Prostate gland (tissue), 2 donors: ENCODE measurements around the gene SNCB. TPM values are rescaled to one million over a fixed set of nuclear protein-coding genes. Genes with fewer than 3 reads are reported as not detected.

Experiments used
- DNase-seq: peaks from one replicate; pipeline ENCODE4 v3.0.0-alpha.2; 2019; ENCODE audit warnings: low spot score
- H3K27ac ChIP-seq, 2 donors: fragments of 200-600 bp; sonication (generic); 2 replicates each; pipeline ENCODE4 v1.5.1; 2017 to 2019
- H3K27me3 ChIP-seq: fragments of 200-600 bp; sonication (generic); replicated peaks from 2 replicates; pipeline ENCODE4 v1.5.1; 2019; ENCODE audit not compliant: insufficient read depth
- H3K36me3 ChIP-seq, 2 donors: fragments of 200-600 bp; sonication (generic); 1 replicate in 1 of 2; 2 replicates in 1 of 2; pipeline versions ENCODE4 v1.5.1 to v1.8.1; 2017 to 2019
- H3K4me1 ChIP-seq: fragments of 200-600 bp; sonication (generic); replicated peaks from 2 replicates; pipeline ENCODE4 v1.5.1; 2019
- H3K4me3 ChIP-seq, 2 donors: fragments of 200-600 bp; sonication (generic); 2 replicates each; pipeline ENCODE4 v1.5.1; 2017 to 2019
- H3K9me3 ChIP-seq: fragments of 200-600 bp; sonication (generic); 2 replicates; pipeline ENCODE4 v1.5.1; 2017
- POLR2A ChIP-seq: fragments of 450-650 bp; IDR thresholded peaks from one replicate; pipeline ENCODE4 v1.6.1; 2016; ENCODE audit warnings: antibody characterized with exemption, mild to moderate bottlenecking
- POLR2AphosphoS5 ChIP-seq: sonication (generic); formaldehyde crosslinking; IDR thresholded peaks from one replicate; pipeline ENCODE4 v1.6.1; 2017; ENCODE audit warnings: antibody characterized with exemption
- WGBS: methylation state at CpG from one replicate; pipeline ENCODE4 v1.1.5; 2018; 5-methylcytosine and 5-hydroxymethylcytosine counted together
- intact Hi-C: fragments of 100-400 bp; cut with DNase I; formaldehyde crosslinking; loops from one replicate; pipeline ENCODE4 v1.14.2; 2022
- total RNA-seq, 2 donors: library from RNA; depleted of rRNA; stranded (reverse); fragments of >200 nt; gene quantifications; one replicate each; pipeline ENCODE4 v1.1.0, GENCODE V29; 2016
- TF ChIP-seq, protein P1 (sequence below), 4 experiments: fragments of 200-600 bp in 2 of 4; fragments of 450-650 bp in 2 of 4; sonication (generic) in 2 of 4; IDR thresholded peaks; 1 replicate in 3 of 4; 2 replicates in 1 of 4; pipeline ENCODE4 v1.5.1; 2016 to 2019; ENCODE audit warnings: antibody characterized with exemption in 4 of 4, mild to moderate bottlenecking in 2 of 4, moderate library complexity in 2 of 4

The SNCB gene
- total RNA-seq, 2 donors from 2014 or later: not detected

GRCh38 chr5:176627582-176627981, 2.8 kb downstream of the SNCB start:
- Histone ChIP-seq H3K27me3 (peaks cover 20% of the 10 kb centered on the region), H3K9me3 (no peaks in the 10 kb centered on the region), H3K36me3 (no peaks in the 10 kb centered on the region), H3K27ac (no peak overlapping the region), H3K4me3 (no peak overlapping the region), H3K4me1 (no peaks in the 10 kb centered on the region)
- DNase-seq: no peak
- intact Hi-C loops: no loop called here
- TF ChIP-seq POLR2A (no peak), POLR2AphosphoS5 (no peak)
- TF ChIP-seq, protein P1, sequence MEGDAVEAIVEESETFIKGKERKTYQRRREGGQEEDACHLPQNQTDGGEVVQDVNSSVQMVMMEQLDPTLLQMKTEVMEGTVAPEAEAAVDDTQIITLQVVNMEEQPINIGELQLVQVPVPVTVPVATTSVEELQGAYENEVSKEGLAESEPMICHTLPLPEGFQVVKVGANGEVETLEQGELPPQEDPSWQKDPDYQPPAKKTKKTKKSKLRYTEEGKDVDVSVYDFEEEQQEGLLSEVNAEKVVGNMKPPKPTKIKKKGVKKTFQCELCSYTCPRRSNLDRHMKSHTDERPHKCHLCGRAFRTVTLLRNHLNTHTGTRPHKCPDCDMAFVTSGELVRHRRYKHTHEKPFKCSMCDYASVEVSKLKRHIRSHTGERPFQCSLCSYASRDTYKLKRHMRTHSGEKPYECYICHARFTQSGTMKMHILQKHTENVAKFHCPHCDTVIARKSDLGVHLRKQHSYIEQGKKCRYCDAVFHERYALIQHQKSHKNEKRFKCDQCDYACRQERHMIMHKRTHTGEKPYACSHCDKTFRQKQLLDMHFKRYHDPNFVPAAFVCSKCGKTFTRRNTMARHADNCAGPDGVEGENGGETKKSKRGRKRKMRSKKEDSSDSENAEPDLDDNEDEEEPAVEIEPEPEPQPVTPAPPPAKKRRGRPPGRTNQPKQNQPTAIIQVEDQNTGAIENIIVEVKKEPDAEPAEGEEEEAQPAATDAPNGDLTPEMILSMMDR (IDR thresholded peaks at IDR 0.05): no peak
- WGBS: 72% methylated on average over 5 of the region's 5 CpGs

GRCh38 chr5:176626876-176627236, 3.5 kb downstream of the SNCB start:
- Histone ChIP-seq H3K4me1 (no peaks in the 10 kb centered on the region), H3K4me3 (no peak overlapping the region), H3K27me3 (peaks cover 21% of the 10 kb centered on the region), H3K27ac (no peak overlapping the region), H3K9me3 (no peaks in the 10 kb centered on the region), H3K36me3 (no peaks in the 10 kb centered on the region)
- no peak for DNase-seq
- WGBS: 48% methylated on average over 7 of the region's 7 CpGs
- TF ChIP-seq, protein P1 (IDR thresholded peaks at IDR 0.05): no peak
- TF ChIP-seq POLR2A (no peak), POLR2AphosphoS5 (no peak)
- intact Hi-C loops: no loop called here

DNA sequence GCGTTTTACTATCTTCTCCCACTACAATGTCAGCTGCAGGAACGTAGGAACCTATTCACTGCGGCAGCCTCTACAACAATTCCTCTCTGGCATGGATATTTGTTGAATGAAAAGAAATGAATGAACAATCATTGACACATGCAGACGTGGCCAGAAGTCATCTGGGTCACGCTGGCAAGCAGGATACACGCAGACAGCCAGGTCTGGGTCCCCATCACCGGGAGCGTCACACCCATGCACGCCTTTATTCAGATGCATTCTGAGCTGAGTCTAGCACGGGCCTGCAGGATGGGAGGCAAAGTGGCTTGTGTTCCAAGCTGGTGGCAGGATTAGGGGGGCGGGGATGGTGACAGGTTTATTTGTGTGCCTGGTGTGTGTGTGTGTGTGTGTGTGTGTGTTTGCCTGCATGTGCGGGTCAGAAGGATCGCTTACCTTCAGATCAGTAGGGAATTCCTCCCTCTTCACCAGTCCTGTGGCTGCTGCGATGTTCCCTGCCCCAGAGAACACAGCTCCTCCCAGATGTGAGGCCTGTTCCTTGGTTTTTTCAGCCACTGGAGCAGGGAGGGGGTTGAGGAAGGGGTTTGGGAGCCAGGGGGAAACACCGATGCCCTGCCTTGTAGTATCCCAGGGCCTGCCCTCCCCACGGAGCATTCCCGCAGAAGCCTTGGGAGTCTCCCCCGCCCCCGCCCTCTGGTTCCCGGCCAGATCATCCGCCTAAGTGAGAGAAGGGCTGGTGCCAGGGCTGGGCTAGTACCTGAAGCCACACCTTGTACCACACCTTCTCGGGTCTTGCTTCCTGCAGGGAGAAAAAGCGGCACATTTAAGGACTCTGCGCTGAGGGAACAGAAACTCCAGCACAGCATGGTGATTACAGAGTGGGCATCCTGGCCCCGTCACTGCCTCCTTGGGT, 4.1 kb downstream of the SNCB start:
- no peaks in the 10 kb centered on the region for H3K4me1 ChIP-seq
- H3K9me3 ChIP-seq: no peaks in the 10 kb centered on the region
- H3K27me3 ChIP-seq: peaks cover 26% of the 10 kb centered on the region
- H3K27ac ChIP-seq: no peak overlapping the region
- WGBS: 38% methylated on average over 25 of the region's 25 CpGs
- intact Hi-C loops: no loop called here
- DNase-seq: no peak
- TF ChIP-seq POLR2AphosphoS5: no peak
- no peak for TF ChIP-seq POLR2A
- H3K36me3 ChIP-seq: no peaks in the 10 kb centered on the region
- no peak overlapping the region for H3K4me3 ChIP-seq

- TF ChIP-seq, protein P1 (IDR thresholded peaks at IDR 0.05): no peak
- TF ChIP-seq POLR2AphosphoS5: no peak
- no peak for TF ChIP-seq POLR2A
- Histone ChIP-seq H3K4me3 (no peak overlapping the region), H3K4me1 (no peaks in the 10 kb centered on the region), H3K27ac (no peak overlapping the region), H3K9me3 (no peaks in the 10 kb centered on the region), H3K36me3 (no peaks in the 10 kb centered on the region), H3K27me3 (peaks cover 33% of the 10 kb centered on the region)
- DNase-seq: no peak
- WGBS: 81% methylated on average over 2 of the region's 2 CpGs
- intact Hi-C loops: no loop called here
Observed at GRCh38 chr5:176625512-176625911, 4.8 kb downstream of the SNCB start.

- no peaks in the 10 kb centered on the region for H3K36me3 ChIP-seq
- no peak overlapping the region for H3K4me3 ChIP-seq
- no peak for DNase-seq
- H3K4me1 ChIP-seq: no peaks in the 10 kb centered on the region
- H3K27ac ChIP-seq: no peak overlapping the region
- WGBS: 57% methylated on average over 9 of the region's 9 CpGs
- no peaks in the 10 kb centered on the region for H3K9me3 ChIP-seq
- H3K27me3 ChIP-seq: peaks cover 36% of the 10 kb centered on the region
- intact Hi-C loops: no loop called here
- TF ChIP-seq POLR2A: no peak
- TF ChIP-seq POLR2AphosphoS5: no peak
- TF ChIP-seq, protein P1 (IDR thresholded peaks at IDR 0.05): no peak
Observed at GRCh38 chr5:176624938-176625337, 5.4 kb downstream of the SNCB start.
